GM18511 (cell line): ENCODE measurements around the gene PTPN2.
A peak's percentile ranks its signal among the peaks of the same experiment; 100 is the strongest.

Experiments
- ATAC-seq: cut with Tn5 transposase; IDR thresholded peaks from one replicate; pipeline ENCODE4 v1.9.1; 2021; ENCODE audit warnings: mild to moderate bottlenecking, moderate library complexity; ENCODE audit not compliant: unreplicated experiment

The PTPN2 gene

GRCh38 chr18:12828116-12829051, 55.7 kb downstream of the PTPN2 start:
- ATAC-seq, result no peak

- ATAC-seq, result no peak
Measured at GRCh38 chr18:12827588-12827987, 56.4 kb downstream of the PTPN2 start.

GRCh38 chr18:12825230-12825629, 58.8 kb downstream of the PTPN2 start:
- no peak for ATAC-seq

- no peak for ATAC-seq
Measured at GRCh38 chr18:12823892-12824291, 60.1 kb downstream of the PTPN2 start.

GRCh38 chr18:12821408-12821807, 62.6 kb downstream of the PTPN2 start:
- no peak for ATAC-seq

- no peak for ATAC-seq
Measured at GRCh38 chr18:12820506-12820905, 63.5 kb downstream of the PTPN2 start.

GRCh38 chr18:12819841-12820240, 64.2 kb downstream of the PTPN2 start:
- ATAC-seq, result no peak

- ATAC-seq, result peak; percentile 88
Measured at GRCh38 chr18:12819322-12819721, 64.7 kb downstream of the PTPN2 start.

GRCh38 chr18:12818243-12818642, 65.8 kb downstream of the PTPN2 start:
- ATAC-seq, result no peak

- ATAC-seq, result no peak
Measured at GRCh38 chr18:12816451-12816850, 67.6 kb downstream of the PTPN2 start.

- no peak for ATAC-seq
Measured at GRCh38 chr18:12811191-12811950, 72.7 kb downstream of the PTPN2 start.

- no peak for ATAC-seq
Measured at GRCh38 chr18:12803069-12803936, 80.7 kb downstream of the PTPN2 start.

GRCh38 chr18:12802538-12802937, 81.5 kb downstream of the PTPN2 start:
- no peak for ATAC-seq

GRCh38 chr18:12796448-12796847, 87.6 kb downstream of the PTPN2 start:
- no peak for ATAC-seq

GRCh38 chr18:12791610-12792009, 92.4 kb downstream of the PTPN2 start:
- no peak for ATAC-seq

GRCh38 chr18:12786669-12787068, 97.4 kb downstream of the PTPN2 start:
- ATAC-seq, result no peak

- ATAC-seq, result no peak
Measured at GRCh38 chr18:12783524-12783923, 100.5 kb downstream of the PTPN2 start.

GRCh38 chr18:12782521-12782920, 101.5 kb downstream of the PTPN2 start:
- no peak for ATAC-seq

- ATAC-seq, result no peak
Measured at GRCh38 chr18:12779456-12779855, 104.6 kb downstream of the PTPN2 start.

GRCh38 chr18:12779043-12779442, 105.0 kb downstream of the PTPN2 start:
- ATAC-seq, result no peak

- ATAC-seq, result no peak
Measured at GRCh38 chr18:12777500-12777944, 106.5 kb downstream of the PTPN2 start.
